SJSA1 (cell line): Measurements from ENCODE around the gene AGBL4. TPM values are rescaled to one million over a fixed set of nuclear protein-coding genes. Genes with fewer than 3 reads are reported as not detected.

Experiments used
- DNase-seq, 2 experiments: peaks; one replicate each; pipeline ENCODE4 v3.0.0-alpha.2; 2015 to 2020; ENCODE audit warnings: low spot score in 2 of 2, low read depth in 1 of 2
- H3K27ac ChIP-seq: fragments of 250-450 bp; sonication (Bioruptor Pico); 2 replicates; pipeline ENCODE4 v1.5.1; 2020; ENCODE audit warnings: mild to moderate bottlenecking, moderate library complexity
- H3K27me3 ChIP-seq: fragments of 250-450 bp; sonication (Bioruptor Pico); replicated peaks from 2 replicates; pipeline ENCODE4 v1.5.1; 2020; ENCODE audit warnings: mild to moderate bottlenecking, moderate library complexity
- H3K36me3 ChIP-seq: fragments of 250-450 bp; sonication (Bioruptor Pico); 2 replicates; pipeline ENCODE4 v1.5.1; 2020; ENCODE audit warnings: mild to moderate bottlenecking
- H3K4me1 ChIP-seq: fragments of 250-450 bp; sonication (Bioruptor Pico); replicated peaks from 2 replicates; pipeline ENCODE4 v1.6.1; 2021; ENCODE audit warnings: mild to moderate bottlenecking
- H3K4me3 ChIP-seq: fragments of 250-450 bp; sonication (Bioruptor Pico); 2 replicates; pipeline ENCODE4 v1.5.1; 2020; ENCODE audit warnings: mild to moderate bottlenecking
- H3K9me3 ChIP-seq: fragments of 250-450 bp; sonication (Bioruptor Pico); replicated peaks from 2 replicates; pipeline ENCODE4 v1.5.1; 2020; ENCODE audit warnings: mild to moderate bottlenecking
- total RNA-seq: library from RNA; depleted of rRNA; stranded (reverse); fragments of >200 nt; shearing (Covaris generic); gene quantifications from 2 replicates; pipeline ENCODE4 v1.2.3, GENCODE V29; 2014

AGBL4 gene
- total RNA-seq, 1 experiment from 2014 or later = not detected

DNA sequence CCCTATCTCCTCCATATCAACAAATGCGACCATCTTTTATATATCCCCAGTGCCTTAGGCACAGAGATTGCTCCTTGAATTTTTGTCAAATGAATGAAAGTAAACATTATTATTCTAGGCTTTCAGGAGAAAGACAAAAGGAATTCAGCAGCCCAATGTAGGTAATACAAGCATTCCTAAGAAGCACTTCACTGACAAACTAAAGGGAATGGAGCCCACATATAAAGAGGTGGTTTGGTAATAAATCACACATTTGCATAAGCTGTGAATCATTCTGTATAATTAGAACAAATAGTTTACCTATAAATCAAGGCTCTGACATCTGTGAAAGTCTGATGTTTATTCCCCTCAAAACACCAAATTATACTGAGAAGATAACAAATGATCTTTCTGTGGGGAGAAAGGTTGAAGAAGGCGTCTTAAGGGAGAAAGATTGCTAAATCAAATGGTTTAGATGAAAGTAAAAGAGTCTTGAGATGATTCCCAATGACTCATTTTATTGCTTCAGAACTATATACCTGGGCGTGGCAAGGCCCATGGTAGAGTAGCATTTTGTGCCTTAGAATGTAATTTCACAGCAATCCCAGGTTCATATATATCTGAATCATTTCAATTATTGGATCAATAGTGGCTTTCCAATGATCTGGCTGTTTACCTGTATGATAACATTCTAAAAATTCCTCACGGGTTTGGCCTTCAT, 558.1 kb downstream of the AGBL4 start:
- DNase-seq = no peak

DNA sequence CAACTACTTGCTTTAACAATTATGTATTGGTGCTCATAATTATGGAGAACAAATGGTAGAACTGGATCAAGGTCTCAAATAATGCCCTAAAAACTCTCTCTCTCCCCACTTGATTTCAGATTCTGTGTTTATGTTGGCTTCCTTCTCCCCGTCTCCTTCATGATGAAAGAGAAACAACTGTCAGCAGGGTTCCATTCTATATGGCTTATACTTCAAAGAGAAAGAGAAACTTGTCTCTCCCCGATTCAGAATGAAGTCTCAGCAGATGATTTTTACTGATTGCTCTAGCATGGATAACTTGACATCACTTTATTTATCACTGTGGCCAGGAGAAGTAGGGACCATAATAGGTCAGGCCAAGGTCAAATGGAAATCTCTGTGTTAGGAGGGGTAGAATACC, 575.6 kb downstream of the AGBL4 start:
- Histone ChIP-seq H3K9me3 (peaks cover 5% of the 10 kb centered on the region), H3K4me3 (no peak overlapping the region), H3K27me3 (no peaks in the 10 kb centered on the region), H3K36me3 (no peaks in the 10 kb centered on the region), H3K4me1 (no peaks in the 10 kb centered on the region), H3K27ac (no peak overlapping the region)
- DNase-seq = no peak

More for the DNA sequence above, 558.1 kb downstream of the AGBL4 start:
- H3K27me3 ChIP-seq = no peaks in the 10 kb centered on the region
- no peaks in the 10 kb centered on the region for H3K4me1 ChIP-seq
- no peak overlapping the region for H3K27ac ChIP-seq
- no peaks in the 10 kb centered on the region for H3K36me3 ChIP-seq
- H3K9me3 ChIP-seq = no peaks in the 10 kb centered on the region
- H3K4me3 ChIP-seq = no peak overlapping the region

DNA sequence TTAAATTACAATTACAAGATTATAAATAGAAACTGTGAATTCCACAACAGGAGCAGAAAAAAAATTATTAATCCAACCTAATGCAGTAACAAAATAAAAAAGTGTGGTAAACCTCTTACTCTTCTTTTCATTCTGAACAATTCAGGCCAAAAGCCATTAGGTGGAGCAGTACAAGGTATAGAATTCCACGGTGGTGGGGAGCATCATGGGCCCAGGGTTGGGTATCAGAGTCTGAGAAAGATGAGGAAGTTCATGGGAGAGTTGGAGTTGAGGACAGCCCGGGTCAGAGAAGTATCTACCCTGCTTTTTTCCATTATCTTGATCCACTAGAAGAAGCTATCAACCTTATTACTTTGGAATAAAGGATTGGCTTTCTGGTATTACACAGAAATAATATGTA, 586.9 kb downstream of the AGBL4 start:
- DNase-seq = no peak
- H3K27ac ChIP-seq = no peak overlapping the region
- peaks cover 6% of the 10 kb centered on the region; the same call in 1 of the 2 replicates for H3K9me3 ChIP-seq
- H3K4me3 ChIP-seq = no peak overlapping the region
- H3K36me3 ChIP-seq = no peaks in the 10 kb centered on the region
- no peaks in the 10 kb centered on the region; the same call in 1 of the 2 replicates for H3K27me3 ChIP-seq
- no peaks in the 10 kb centered on the region for H3K4me1 ChIP-seq

DNA sequence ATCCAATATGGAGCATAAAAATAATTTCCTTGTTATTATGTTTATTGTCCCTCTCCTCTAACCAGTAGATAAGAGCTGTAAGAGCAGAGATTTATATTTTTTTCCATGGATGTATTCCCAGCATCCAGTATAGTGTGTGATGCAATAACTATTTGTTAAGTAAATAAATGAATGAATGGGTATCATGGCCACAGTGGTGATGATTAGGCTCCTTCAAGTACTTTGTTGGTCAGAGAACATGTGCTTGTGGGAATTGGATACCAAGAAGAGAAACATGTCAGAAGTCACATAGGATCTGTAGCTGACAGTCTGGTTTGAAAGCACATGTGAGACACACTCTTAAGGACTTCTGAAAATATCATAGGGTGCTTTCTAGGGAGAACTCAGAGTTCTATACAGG, 588.5 kb downstream of the AGBL4 start:
- Histone ChIP-seq H3K36me3 (no peaks in the 10 kb centered on the region), H3K27ac (no peak overlapping the region), H3K4me1 (no peaks in the 10 kb centered on the region), H3K4me3 (no peak overlapping the region), H3K27me3 (no peaks in the 10 kb centered on the region; the same call in 1 of the 2 replicates), H3K9me3 (peaks cover 6% of the 10 kb centered on the region; the same call in 1 of the 2 replicates)
- DNase-seq = no peak

DNA sequence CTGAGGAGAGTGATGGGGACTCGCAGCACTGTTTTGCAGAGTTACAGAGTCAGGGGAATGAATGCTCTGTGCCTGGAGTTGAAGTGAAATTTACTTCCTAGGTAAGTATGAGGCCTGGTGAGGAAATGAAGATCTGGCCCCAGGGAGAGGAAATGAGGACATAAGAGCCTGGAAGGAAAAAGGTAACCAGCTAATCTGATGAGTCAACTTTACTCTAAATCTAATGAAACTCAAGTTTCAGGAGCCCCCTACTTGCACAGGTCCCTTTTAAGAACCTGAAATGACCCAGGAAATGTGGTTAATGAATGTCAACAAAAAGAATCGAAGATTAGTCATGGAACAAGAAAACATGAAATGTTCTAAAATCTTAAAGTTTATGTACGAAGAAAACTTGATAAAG, 599.0 kb downstream of the AGBL4 start:
- Histone ChIP-seq H3K27me3 (no peaks in the 10 kb centered on the region), H3K27ac (no peak overlapping the region), H3K36me3 (no peaks in the 10 kb centered on the region), H3K9me3 (peaks cover 11% of the 10 kb centered on the region; the same call in 1 of the 2 replicates), H3K4me3 (no peak overlapping the region), H3K4me1 (no peaks in the 10 kb centered on the region)
- no peak for DNase-seq

DNA sequence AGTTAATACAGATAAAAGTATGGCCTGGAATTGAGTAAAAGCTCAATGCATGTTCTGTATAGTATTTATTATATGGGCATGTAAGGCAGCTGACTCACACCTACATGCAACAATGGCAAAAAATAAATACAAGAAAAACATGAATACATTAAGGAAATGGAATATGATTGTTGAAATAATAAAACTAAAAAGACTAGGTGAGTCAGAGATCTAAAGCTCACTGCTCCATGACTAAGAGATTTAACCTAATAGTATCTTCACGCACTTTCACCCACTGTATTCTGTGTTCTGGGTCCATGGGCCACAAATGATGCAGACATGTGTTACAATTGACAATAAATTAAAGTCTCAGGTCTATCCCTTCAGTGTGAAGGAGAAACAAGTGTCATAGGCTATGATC, 607.0 kb downstream of the AGBL4 start:
- Histone ChIP-seq H3K27ac (no peak overlapping the region), H3K27me3 (no peaks in the 10 kb centered on the region), H3K9me3 (no peaks in the 10 kb centered on the region), H3K4me1 (no peaks in the 10 kb centered on the region), H3K36me3 (no peaks in the 10 kb centered on the region), H3K4me3 (no peak overlapping the region)
- no peak for DNase-seq

DNA sequence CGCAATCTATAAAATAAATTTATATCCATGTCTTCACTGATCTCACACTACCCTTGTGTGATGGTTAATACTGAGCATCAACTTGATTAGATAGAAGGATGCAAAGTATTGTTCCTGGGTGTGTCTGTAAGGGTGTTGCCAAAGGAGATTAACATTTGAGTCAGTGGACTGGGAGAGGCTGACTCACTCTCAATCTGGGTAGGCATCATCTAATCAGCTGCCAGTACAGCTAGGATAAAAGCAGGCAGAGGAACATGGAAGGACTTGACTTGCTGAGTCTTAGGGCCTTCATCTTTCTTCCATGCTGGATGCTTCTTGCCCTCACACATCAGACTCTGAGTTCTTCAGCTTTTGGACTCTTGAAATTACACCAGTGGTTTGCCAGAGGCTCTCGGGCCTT, 615.4 kb downstream of the AGBL4 start:
- Histone ChIP-seq H3K27ac (no peak overlapping the region), H3K4me3 (no peak overlapping the region), H3K36me3 (no peaks in the 10 kb centered on the region), H3K4me1 (no peaks in the 10 kb centered on the region), H3K9me3 (peaks cover 4% of the 10 kb centered on the region), H3K27me3 (no peaks in the 10 kb centered on the region)
- no peak for DNase-seq

DNA sequence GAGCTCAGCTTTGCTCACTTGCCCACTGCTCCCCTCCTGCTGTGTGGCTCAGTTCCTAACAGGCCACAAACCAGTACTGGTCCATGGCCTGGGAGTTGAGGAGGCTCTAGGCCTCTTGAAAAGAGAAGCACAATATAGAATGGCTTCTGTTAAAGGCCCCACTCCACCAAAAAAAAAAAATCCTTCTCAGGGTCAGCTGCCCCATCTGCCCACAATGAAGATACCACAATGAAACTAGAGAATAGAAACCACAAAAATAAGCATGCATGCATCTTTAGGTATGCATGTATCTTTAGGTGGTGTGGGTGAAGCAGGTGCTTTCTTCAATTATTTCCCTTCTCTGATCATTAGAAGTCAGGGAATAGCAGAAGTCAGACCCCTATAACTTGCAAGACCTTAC, 626.7 kb downstream of the AGBL4 start:
- Histone ChIP-seq H3K27me3 (no peaks in the 10 kb centered on the region), H3K4me3 (no peak overlapping the region), H3K27ac (no peak overlapping the region), H3K36me3 (no peaks in the 10 kb centered on the region), H3K9me3 (peaks cover 3% of the 10 kb centered on the region), H3K4me1 (no peaks in the 10 kb centered on the region)
- DNase-seq = no peak

DNA sequence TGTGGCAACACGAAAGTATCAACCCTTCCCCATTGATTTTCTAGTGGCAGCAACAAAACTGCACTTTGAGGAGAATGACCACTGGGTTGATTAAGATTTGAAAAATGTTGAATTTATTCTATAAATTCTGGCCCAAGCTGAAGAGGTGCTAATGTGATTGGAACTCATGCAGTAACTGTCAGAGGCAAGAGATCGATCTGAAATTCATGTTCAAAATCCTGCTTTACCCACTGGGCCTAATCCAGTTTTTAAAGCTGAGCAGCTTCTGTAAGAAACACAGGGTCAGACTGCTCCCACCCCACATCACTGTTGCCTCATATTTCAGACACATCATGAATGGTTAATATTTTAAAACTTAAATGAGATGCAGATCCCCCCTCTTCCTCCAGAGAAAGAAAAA, 629.6 kb downstream of the AGBL4 start:
- H3K9me3 ChIP-seq = peaks cover 4% of the 10 kb centered on the region
- H3K27me3 ChIP-seq = no peaks in the 10 kb centered on the region
- no peaks in the 10 kb centered on the region for H3K4me1 ChIP-seq
- no peaks in the 10 kb centered on the region for H3K36me3 ChIP-seq
- H3K4me3 ChIP-seq = no peak overlapping the region
- no peak for DNase-seq
- H3K27ac ChIP-seq = no peak overlapping the region

DNA sequence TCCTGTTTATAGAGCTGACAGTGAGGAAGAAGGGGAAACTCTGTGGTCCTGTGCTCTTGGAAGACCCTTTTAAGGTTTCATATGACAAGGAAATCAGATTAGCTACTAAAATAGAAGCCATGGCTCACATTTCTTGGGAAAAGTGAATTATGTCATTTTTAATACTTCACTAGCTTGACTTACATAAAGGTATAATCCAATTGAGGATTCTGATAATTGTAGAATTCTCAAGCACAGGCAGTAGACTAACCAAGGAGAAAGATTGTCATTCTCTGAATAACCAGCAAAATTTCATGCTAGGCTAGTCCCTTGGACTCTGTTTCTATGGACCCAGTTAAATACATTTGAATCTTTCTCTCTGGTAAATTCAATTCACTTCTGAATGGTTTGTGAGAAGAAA, 634.1 kb downstream of the AGBL4 start:
- H3K36me3 ChIP-seq = no peaks in the 10 kb centered on the region
- H3K27me3 ChIP-seq = no peaks in the 10 kb centered on the region
- H3K4me1 ChIP-seq = no peaks in the 10 kb centered on the region
- no peak for DNase-seq
- H3K9me3 ChIP-seq = peaks cover 4% of the 10 kb centered on the region
- H3K4me3 ChIP-seq = no peak overlapping the region
- no peak overlapping the region for H3K27ac ChIP-seq

DNA sequence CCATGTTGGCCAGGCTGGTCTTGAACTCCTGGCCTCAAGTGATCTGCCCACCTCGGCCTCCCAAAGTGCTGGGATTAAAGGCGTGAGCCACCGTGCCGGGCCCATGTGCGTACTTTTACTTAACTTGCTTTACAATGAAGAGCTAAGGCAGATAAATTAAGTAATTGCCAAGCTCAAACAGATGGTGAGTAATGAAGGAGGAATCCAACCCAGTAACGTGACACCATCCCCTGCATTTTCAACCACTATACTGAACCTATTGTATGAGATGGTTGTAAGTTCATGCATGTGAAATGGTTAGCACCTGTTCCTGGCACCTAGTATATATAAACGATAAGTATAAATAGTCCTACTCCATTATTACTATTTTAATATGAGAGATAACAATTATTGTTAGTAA, 659.1 kb downstream of the AGBL4 start:
- no peak for DNase-seq
- peaks cover 3% of the 10 kb centered on the region for H3K9me3 ChIP-seq
- H3K4me3 ChIP-seq = no peak overlapping the region
- H3K4me1 ChIP-seq = no peaks in the 10 kb centered on the region
- no peaks in the 10 kb centered on the region for H3K36me3 ChIP-seq
- H3K27me3 ChIP-seq = no peaks in the 10 kb centered on the region
- H3K27ac ChIP-seq = no peak overlapping the region

DNA sequence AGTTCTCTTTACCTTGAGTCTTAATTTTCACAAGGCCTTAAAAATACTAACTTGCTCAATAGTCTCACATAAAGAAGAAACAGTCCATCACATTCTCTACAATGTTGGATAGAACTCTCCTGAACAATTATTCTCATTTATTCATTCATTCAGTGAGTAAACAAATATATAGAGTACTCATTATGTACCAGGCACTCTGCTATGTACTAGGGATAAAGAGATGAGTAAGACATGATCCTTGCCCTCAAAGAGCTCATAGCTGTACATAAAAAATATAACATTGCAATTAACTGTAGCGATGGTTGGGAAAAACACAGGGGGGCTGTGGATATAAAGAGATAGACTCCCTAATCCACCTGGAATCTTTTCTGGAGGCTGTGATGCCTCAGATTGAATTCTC, 660.1 kb downstream of the AGBL4 start:
- Histone ChIP-seq H3K36me3 (no peaks in the 10 kb centered on the region), H3K27ac (no peak overlapping the region), H3K27me3 (no peaks in the 10 kb centered on the region), H3K4me3 (no peak overlapping the region), H3K4me1 (no peaks in the 10 kb centered on the region), H3K9me3 (peaks cover 3% of the 10 kb centered on the region)
- DNase-seq = no peak

DNA sequence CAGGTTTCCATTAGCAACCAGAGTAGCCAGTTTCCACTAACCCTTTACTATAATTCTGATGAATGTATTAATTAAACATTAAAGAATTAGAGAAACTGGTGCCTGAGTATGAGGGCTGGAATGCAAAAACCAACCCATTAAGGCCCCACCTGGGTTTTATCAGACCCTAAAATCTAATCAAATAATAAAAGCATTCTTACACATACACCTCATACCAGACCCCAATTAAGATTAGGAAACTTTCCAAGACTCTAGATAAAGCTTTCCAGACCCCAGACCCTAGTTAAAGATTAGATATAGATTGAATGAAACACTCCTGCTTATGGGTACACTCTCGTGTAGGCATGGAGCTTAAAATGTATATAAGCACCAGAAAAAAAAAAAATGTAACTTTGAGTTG, 665.7 kb downstream of the AGBL4 start:
- no peak for DNase-seq
- H3K9me3 ChIP-seq = peaks cover 5% of the 10 kb centered on the region; the same call in 1 of the 2 replicates
- no peaks in the 10 kb centered on the region for H3K4me1 ChIP-seq

DNA sequence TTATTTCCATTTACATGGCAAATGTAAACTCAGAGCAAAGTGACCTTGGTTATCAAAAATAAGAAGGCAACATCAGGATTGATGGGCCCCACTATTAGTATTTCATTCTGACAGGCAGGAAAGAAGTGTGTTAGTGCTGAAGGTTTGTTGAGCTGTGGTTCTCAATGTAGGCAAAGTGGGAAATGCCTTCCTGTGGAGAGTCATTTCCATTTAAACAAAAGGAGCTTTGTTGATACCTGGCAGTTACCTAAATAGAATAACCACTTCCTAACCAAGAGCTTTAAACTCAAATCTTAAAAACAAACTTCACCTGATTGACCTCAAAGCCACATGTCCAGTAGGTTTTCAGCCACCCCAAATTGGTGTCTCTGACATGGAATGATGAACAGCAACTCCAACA, 667.2 kb downstream of the AGBL4 start:
- Histone ChIP-seq H3K27me3 (no peaks in the 10 kb centered on the region), H3K36me3 (no peaks in the 10 kb centered on the region), H3K4me1 (no peaks in the 10 kb centered on the region), H3K9me3 (peaks cover 5% of the 10 kb centered on the region; the same call in 1 of the 2 replicates), H3K27ac (no peak overlapping the region), H3K4me3 (no peak overlapping the region)
- no peak for DNase-seq

More for the DNA sequence above, 665.7 kb downstream of the AGBL4 start:
- Histone ChIP-seq H3K36me3 (no peaks in the 10 kb centered on the region), H3K27ac (no peak overlapping the region), H3K4me3 (no peak overlapping the region), H3K27me3 (no peaks in the 10 kb centered on the region)

DNA sequence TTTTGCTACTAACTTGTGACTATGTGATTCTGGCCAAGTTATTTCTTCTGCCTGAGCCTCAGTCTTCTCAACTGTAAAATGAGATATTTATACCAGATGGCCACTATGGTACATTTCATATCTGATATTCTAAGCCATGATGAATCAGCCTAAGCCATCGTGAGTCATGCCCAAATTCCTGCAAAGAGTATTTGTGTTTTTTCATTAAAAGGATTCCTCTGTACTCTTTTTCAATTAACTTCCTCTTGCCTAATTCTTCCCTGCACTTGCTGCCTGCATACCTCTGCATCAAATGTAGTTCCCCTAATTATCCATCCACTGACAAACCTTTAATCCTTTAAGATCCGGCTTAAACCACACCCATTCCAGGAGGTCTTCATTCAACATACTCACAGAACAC, 672.0 kb downstream of the AGBL4 start:
- H3K36me3 ChIP-seq = no peaks in the 10 kb centered on the region
- DNase-seq = no peak
- H3K27ac ChIP-seq = no peak overlapping the region
- H3K27me3 ChIP-seq = no peaks in the 10 kb centered on the region
- peaks cover 5% of the 10 kb centered on the region; the same call in 1 of the 2 replicates for H3K9me3 ChIP-seq
- H3K4me1 ChIP-seq = no peaks in the 10 kb centered on the region
- H3K4me3 ChIP-seq = no peak overlapping the region
